Karpas-422 (cell line): ENCODE results near the gene ABCC11. TPM values are rescaled to one million over a fixed set of nuclear protein-coding genes. Genes with fewer than 3 reads are reported as not detected.

ENCODE experiments used
- DNase-seq: peaks from one replicate; pipeline ENCODE4 v3.0.0-alpha.2; 2015
- H2AFZ ChIP-seq: fragments of 200-600 bp; sonication (generic); 2 replicates; pipeline ENCODE4 v1.6.1; 2014; ENCODE audit warnings: antibody characterized with exemption, low read length, mixed read lengths
- H3K27ac ChIP-seq: fragments of 200-600 bp; sonication (generic); 2 replicates; pipeline ENCODE4 v1.5.1; 2014; ENCODE audit warnings: mild to moderate bottlenecking, low read length, moderate library complexity
- H3K27me3 ChIP-seq: fragments of 200-600 bp; sonication (generic); 2 replicates; pipeline ENCODE4 v1.6.1; 2014; ENCODE audit warnings: low read length, mixed read lengths
- H3K36me3 ChIP-seq: fragments of 200-600 bp; sonication (generic); 2 replicates; pipeline ENCODE4 v1.6.1; 2014; ENCODE audit warnings: low read length, mixed read lengths; ENCODE audit not compliant: insufficient read depth
- H3K4me1 ChIP-seq: fragments of 200-600 bp; sonication (generic); 2 replicates; pipeline ENCODE4 v1.6.1; 2014; ENCODE audit warnings: mild to moderate bottlenecking, low read length, mixed read lengths
- H3K4me2 ChIP-seq: fragments of 200-600 bp; sonication (generic); 2 replicates; pipeline ENCODE4 v1.6.1; 2014; ENCODE audit warnings: low read length, low read depth, mild to moderate bottlenecking; ENCODE audit not compliant: poor library complexity, severe bottlenecking
- H3K4me3 ChIP-seq: fragments of 200-600 bp; sonication (generic); 2 replicates; pipeline ENCODE4 v1.5.1; 2014; ENCODE audit warnings: mild to moderate bottlenecking, antibody characterized with exemption, low read length, mixed read lengths
- H3K79me2 ChIP-seq: fragments of 200-600 bp; sonication (generic); 2 replicates; pipeline ENCODE4 v1.6.1; 2014; ENCODE audit warnings: mild to moderate bottlenecking, low read length, mixed read lengths
- H3K9ac ChIP-seq: fragments of 200-600 bp; sonication (generic); 2 replicates; pipeline ENCODE4 v1.6.0; 2014; ENCODE audit warnings: low read length
- H3K9me2 ChIP-seq: fragments of 200-600 bp; sonication (generic), shearing (Covaris generic); replicated peaks from 2 replicates; pipeline ENCODE4 v1.6.0; 2014; ENCODE audit warnings: mild to moderate bottlenecking, low read length, moderate library complexity; ENCODE audit not compliant: insufficient read depth
- H3K9me3 ChIP-seq: fragments of 300-700, 200-600 bp; sonication (generic); 2 replicates; pipeline ENCODE4 v1.6.1; 2014; ENCODE audit warnings: low read length, mixed read lengths
- H4K20me1 ChIP-seq: fragments of 200-600 bp; sonication (generic); 2 replicates; pipeline ENCODE4 v1.6.1; 2014; ENCODE audit warnings: mild to moderate bottlenecking, antibody characterized with exemption, low read length, low read depth; ENCODE audit not compliant: insufficient read depth
- total RNA-seq: library from RNA; depleted of rRNA; stranded (reverse); fragments of >200 nt; shearing (Covaris generic); gene quantifications from 2 replicates; pipeline ENCODE4 v1.2.3, GENCODE V29; 2014; ENCODE audit warnings: low replicate concordance

The ABCC11 gene
- total RNA-seq, 1 experiment from 2014 or later, result 0.15 TPM

DNA sequence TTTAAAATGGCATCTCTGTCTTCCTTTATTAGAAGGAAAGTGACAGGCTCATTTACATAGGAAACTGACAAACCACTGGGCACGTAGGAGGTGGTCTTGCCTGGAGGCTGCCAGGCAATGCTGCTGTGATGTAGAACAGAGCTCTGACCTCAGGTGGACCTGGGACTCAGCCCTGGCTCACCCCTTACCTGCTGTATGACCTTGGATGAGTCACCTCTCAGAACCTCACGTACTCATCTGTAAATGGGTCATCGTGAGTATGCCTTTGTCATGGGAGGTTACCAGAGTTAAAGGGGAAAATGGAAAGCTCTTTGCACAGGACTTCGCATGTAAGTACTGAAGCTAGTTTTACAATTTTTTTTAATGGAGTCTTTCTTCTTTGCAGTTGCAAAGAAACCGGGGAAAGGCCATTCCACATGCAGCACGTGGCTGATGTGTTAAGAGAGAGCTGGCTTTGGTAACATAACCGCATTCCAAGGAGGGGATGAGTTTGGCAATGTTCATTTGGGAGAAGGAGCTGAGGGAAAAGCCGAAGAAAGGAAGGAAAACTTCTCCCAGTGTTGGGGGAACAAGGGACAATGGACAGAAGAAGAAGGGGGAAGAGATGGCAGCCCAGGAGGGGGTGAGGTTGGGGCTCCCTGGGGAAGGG is 40.6 kb downstream of the ABCC11 start:
- Histone ChIP-seq H3K9ac (no peak overlapping the region), H3K9me2 (no peaks in the 10 kb centered on the region), H3K4me1 (peaks cover 4% of the 10 kb centered on the region; the same call in 1 of the 2 replicates), H2AFZ (no peak overlapping the region), H3K9me3 (no peaks in the 10 kb centered on the region), H3K27ac (no peak overlapping the region), H3K4me2 (no peak overlapping the region), H3K79me2 (no peaks in the 10 kb centered on the region), H3K4me3 (no peak overlapping the region), H3K27me3 (no peaks in the 10 kb centered on the region), H4K20me1 (no peaks in the 10 kb centered on the region), H3K36me3 (no peaks in the 10 kb centered on the region)
- DNase-seq, result no peak

GRCh38 chr16:48204825-48205151 is 42.6 kb downstream of the ABCC11 start:
- Histone ChIP-seq H2AFZ (no peak overlapping the region), H3K9ac (no peak overlapping the region), H3K36me3 (no peaks in the 10 kb centered on the region)

GRCh38 chr16:48203974-48204824 is 43.1 kb downstream of the ABCC11 start:
- Histone ChIP-seq H2AFZ (no peak overlapping the region), H4K20me1 (no peaks in the 10 kb centered on the region), H3K4me3 (no peak overlapping the region), H3K36me3 (no peaks in the 10 kb centered on the region), H3K79me2 (no peaks in the 10 kb centered on the region), H3K9me2 (no peaks in the 10 kb centered on the region), H3K27ac (no peak overlapping the region), H3K9ac (no peak overlapping the region), H3K27me3 (no peaks in the 10 kb centered on the region), H3K4me2 (no peak overlapping the region), H3K4me1 (peaks cover 4% of the 10 kb centered on the region; the same call in 1 of the 2 replicates), H3K9me3 (no peaks in the 10 kb centered on the region)
- no peak for DNase-seq

More at GRCh38 chr16:48204825-48205151, 42.6 kb downstream of the ABCC11 start:
- Histone ChIP-seq H3K4me1 (peaks cover 4% of the 10 kb centered on the region; the same call in 1 of the 2 replicates), H3K4me2 (no peak overlapping the region), H3K27me3 (no peaks in the 10 kb centered on the region), H3K9me2 (no peaks in the 10 kb centered on the region), H3K9me3 (no peaks in the 10 kb centered on the region), H4K20me1 (no peaks in the 10 kb centered on the region), H3K79me2 (no peaks in the 10 kb centered on the region), H3K4me3 (no peak overlapping the region), H3K27ac (no peak overlapping the region)
- DNase-seq, result no peak

- Histone ChIP-seq H3K4me3 (no peak overlapping the region), H3K9me3 (no peaks in the 10 kb centered on the region), H3K27ac (no peak overlapping the region), H3K4me1 (peaks cover 3% of the 10 kb centered on the region; the same call in 1 of the 2 replicates), H3K36me3 (no peaks in the 10 kb centered on the region), H2AFZ (no peak overlapping the region), H3K4me2 (no peak overlapping the region), H4K20me1 (no peaks in the 10 kb centered on the region), H3K9me2 (no peaks in the 10 kb centered on the region), H3K9ac (no peak overlapping the region), H3K79me2 (no peaks in the 10 kb centered on the region), H3K27me3 (no peaks in the 10 kb centered on the region)
- DNase-seq, result no peak
Measured at GRCh38 chr16:48201515-48202201, 45.7 kb downstream of the ABCC11 start.

- Histone ChIP-seq H3K9ac (no peak overlapping the region), H3K4me3 (no peak overlapping the region), H3K9me2 (no peaks in the 10 kb centered on the region), H3K4me2 (no peak overlapping the region), H3K27me3 (no peaks in the 10 kb centered on the region), H3K79me2 (no peaks in the 10 kb centered on the region), H2AFZ (no peak overlapping the region), H3K27ac (no peak overlapping the region), H3K36me3 (no peaks in the 10 kb centered on the region), H3K9me3 (no peaks in the 10 kb centered on the region), H4K20me1 (no peaks in the 10 kb centered on the region), H3K4me1 (no peaks in the 10 kb centered on the region)
- DNase-seq, result no peak
Measured at GRCh38 chr16:48197294-48197693, 50.0 kb downstream of the ABCC11 start.

DNA sequence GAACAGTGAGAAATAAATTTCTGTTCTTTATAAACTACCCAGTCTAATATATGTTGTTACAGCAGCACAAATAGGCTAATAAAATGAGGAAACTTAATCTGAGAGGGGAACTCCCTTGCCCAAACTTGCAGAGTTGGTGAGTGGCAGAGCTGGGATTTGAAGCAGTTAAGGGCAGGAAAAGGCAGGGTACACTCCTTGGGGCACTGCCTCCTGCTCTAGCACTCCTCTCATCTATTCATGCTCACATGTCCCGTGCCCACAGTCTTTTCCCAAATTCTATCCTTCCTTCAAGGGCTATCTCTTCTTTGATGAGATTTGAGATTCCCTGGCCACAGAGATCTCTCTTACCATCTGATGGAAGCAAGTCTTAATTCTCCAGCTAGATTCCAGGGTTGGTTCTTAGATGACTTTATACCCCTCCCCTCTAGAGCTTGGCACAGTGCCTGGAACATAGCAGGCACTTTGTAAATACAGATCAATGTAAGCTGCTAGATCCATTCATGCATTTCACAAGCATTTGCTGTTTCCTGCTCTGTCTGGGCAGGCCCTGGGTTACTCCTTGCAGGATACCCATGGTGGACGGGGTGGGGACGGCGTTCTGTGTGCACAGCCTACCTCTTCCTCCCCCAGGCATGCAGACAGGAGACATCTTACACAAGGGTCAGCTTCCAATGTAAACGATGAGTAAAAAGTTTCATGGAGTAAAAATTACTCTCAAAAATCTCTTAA is 52.3 kb downstream of the ABCC11 start:
- H3K4me2 ChIP-seq, result no peak overlapping the region
- H3K27ac ChIP-seq, result no peak overlapping the region
- no peaks in the 10 kb centered on the region for H4K20me1 ChIP-seq
- H2AFZ ChIP-seq, result no peak overlapping the region
- H3K9me3 ChIP-seq, result no peaks in the 10 kb centered on the region
- H3K27me3 ChIP-seq, result no peaks in the 10 kb centered on the region
- H3K4me3 ChIP-seq, result no peak overlapping the region
- DNase-seq, result no peak
- H3K9me2 ChIP-seq, result no peaks in the 10 kb centered on the region
- H3K9ac ChIP-seq, result no peak overlapping the region
- no peaks in the 10 kb centered on the region for H3K79me2 ChIP-seq
- no peaks in the 10 kb centered on the region for H3K4me1 ChIP-seq
- H3K36me3 ChIP-seq, result no peaks in the 10 kb centered on the region

DNA sequence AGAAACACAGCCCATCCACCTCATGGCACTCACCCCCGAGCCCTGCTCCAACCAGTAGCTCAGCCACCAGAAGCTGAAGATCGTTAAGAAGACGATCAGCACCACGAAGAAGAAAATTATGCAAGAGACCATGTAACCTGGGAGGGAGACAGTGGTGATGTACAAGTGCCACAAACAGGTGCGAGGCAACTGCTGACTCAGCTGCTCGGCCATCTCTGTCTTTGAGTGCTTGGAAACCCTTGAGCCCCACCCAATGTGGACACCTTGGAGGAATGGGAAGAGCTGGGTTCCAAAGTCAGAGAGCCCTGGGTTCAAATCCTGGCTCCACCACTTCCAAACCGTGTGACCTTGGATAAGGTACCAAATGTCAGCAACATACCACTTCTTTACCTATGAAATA is 53.5 kb downstream of the ABCC11 start:
- Histone ChIP-seq H3K9ac (no peak overlapping the region), H3K36me3 (no peaks in the 10 kb centered on the region), H3K9me3 (no peaks in the 10 kb centered on the region), H3K4me3 (no peak overlapping the region), H3K27me3 (no peaks in the 10 kb centered on the region), H3K79me2 (no peaks in the 10 kb centered on the region), H3K4me1 (no peaks in the 10 kb centered on the region), H4K20me1 (no peaks in the 10 kb centered on the region), H3K27ac (no peak overlapping the region), H3K4me2 (no peak overlapping the region), H3K9me2 (no peaks in the 10 kb centered on the region), H2AFZ (no peak overlapping the region)
- no peak for DNase-seq
